Endothelial cell of umbilical vein (primary cell): ENCODE data around the gene ADA. TPM values are rescaled to one million over a fixed set of nuclear protein-coding genes. Genes with fewer than 3 reads are reported as not detected.

Experiments used
- BruUV-seq: library from RNA; stranded (reverse); fragments of 400-500 nt; replicated peaks from 2 replicates; lab custom pipeline; 2021; lab: Mats Ljungman, UMichigan
- CTCF ChIA-PET: fragments of 300-600, 350-600 bp; sonication (Branson Sonifier 250); formaldehyde crosslinking; loops from one replicate; lab custom pipeline; 2021; ENCODE audit warnings: antibody characterized with exemption, inconsistent platforms; lab: Charles Lee
- POLR2A ChIA-PET: fragments of 300-600, 350-600 bp; sonication (Branson Sonifier 250); formaldehyde crosslinking; loops from one replicate; lab custom pipeline; 2021; ENCODE audit warnings: antibody characterized with exemption, inconsistent platforms; lab: Charles Lee
- DNase-seq: peaks from one replicate; pipeline ENCODE4 v3.0.0-alpha.2; 2011; ENCODE audit warnings: low read depth, low spot score
- FAIRE-seq: peaks from 2 replicates; lab custom pipeline; 2011; peaks lifted over from hg19 to GRCh38; lab: Jason Lieb, UNC
- H2AFZ ChIP-seq: 2 replicates; pipeline ENCODE4 v1.6.0; 2012; ENCODE audit warnings: low read depth, low read length, control low read depth, inconsistent platforms
- H3K27ac ChIP-seq: 2 replicates; pipeline ENCODE4 v1.5.1; 2011; ENCODE audit warnings: low read depth, mild to moderate bottlenecking, control low read depth, low read length, moderate library complexity; ENCODE audit not compliant: insufficient read depth
- H3K27me3 ChIP-seq, 2 experiments: 2 replicates each; pipeline versions ENCODE4 v1.6.0 to v1.6.1; 2011; ENCODE audit warnings: low read length in 2 of 2, mixed read lengths in 1 of 2; ENCODE audit not compliant: control insufficient read depth in 2 of 2, insufficient read depth in 2 of 2
- H3K36me3 ChIP-seq, 2 experiments: 2 replicates in 1 of 2; 3 replicates in 1 of 2; pipeline ENCODE4 v1.5.1; 2011; ENCODE audit warnings: low read length in 2 of 2, mild to moderate bottlenecking in 1 of 2, moderate library complexity in 1 of 2; ENCODE audit not compliant: control insufficient read depth in 2 of 2, insufficient read depth in 2 of 2; ENCODE audit errors: extremely low read depth in 1 of 2
- H3K4me1 ChIP-seq: 3 replicates; pipeline ENCODE4 v1.5.1; 2011; ENCODE audit warnings: mild to moderate bottlenecking, low read length; ENCODE audit not compliant: control insufficient read depth, insufficient read depth; ENCODE audit errors: extremely low read depth
- H3K4me2 ChIP-seq: 2 replicates; pipeline ENCODE4 v1.6.1; 2011; ENCODE audit warnings: low read length, control low read depth, mixed read lengths; ENCODE audit not compliant: insufficient read depth
- H3K4me3 ChIP-seq, 3 experiments: fragments of 200-600 bp in 1 of 3; sonication (generic), shearing (Covaris generic) in 1 of 3; replicated peaks in 1 of 3; 2 replicates each; pipeline ENCODE4 v1.5.1; 2011 to 2016; ENCODE audit warnings: control low read depth in 3 of 3, low read length in 3 of 3, mild to moderate bottlenecking in 2 of 3, inconsistent platforms in 1 of 3, low read depth in 1 of 3, moderate library complexity in 1 of 3; ENCODE audit not compliant: insufficient read depth in 1 of 3
- H3K79me2 ChIP-seq: 2 replicates; pipeline ENCODE4 v1.6.0; 2012; ENCODE audit warnings: low read length, inconsistent platforms; ENCODE audit not compliant: control insufficient read depth, insufficient read depth
- H3K9ac ChIP-seq: replicated peaks from 2 replicates; pipeline ENCODE3; 2011; ENCODE audit warnings: low read length, control low read depth; ENCODE audit not compliant: insufficient read depth; ENCODE audit errors: extremely low read depth
- H3K9me1 ChIP-seq: replicated peaks from 3 replicates; pipeline ENCODE4 v1.6.0; 2011; ENCODE audit warnings: mild to moderate bottlenecking, low read length; ENCODE audit not compliant: control insufficient read depth, insufficient read depth; ENCODE audit errors: extremely low read depth
- H3K9me3 ChIP-seq: replicated peaks from 2 replicates; pipeline ENCODE4 v1.5.1; 2012; ENCODE audit warnings: low read length, inconsistent platforms; ENCODE audit not compliant: control insufficient read depth, insufficient read depth
- H4K20me1 ChIP-seq: replicated peaks from 2 replicates; pipeline ENCODE3; 2011; ENCODE audit warnings: mild to moderate bottlenecking, low read length; ENCODE audit not compliant: control insufficient read depth, insufficient read depth; ENCODE audit errors: extremely low read depth
- FOS ChIP-seq: IDR thresholded peaks from 2 replicates; pipeline ENCODE4 v1.6.1; 2011; ENCODE audit warnings: mild to moderate bottlenecking, low read length, moderate library complexity, borderline replicate concordance; ENCODE audit not compliant: insufficient read depth
- GATA2 ChIP-seq: IDR thresholded peaks from 2 replicates; pipeline ENCODE4 v1.7.0; 2011; ENCODE audit warnings: low read depth, mild to moderate bottlenecking, moderate library complexity, mixed read lengths, low read length; ENCODE audit not compliant: insufficient read length, insufficient read depth
- JUN ChIP-seq: IDR thresholded peaks from 2 replicates; pipeline ENCODE4 v1.6.1; 2011; ENCODE audit warnings: borderline replicate concordance, low read depth; ENCODE audit not compliant: insufficient read length, insufficient read depth
- MYC ChIP-seq: IDR thresholded peaks from one replicate; pipeline ENCODE4 v1.6.1; 2011; ENCODE audit warnings: mild to moderate bottlenecking, low read depth, low read length
- dilution Hi-C: fragments of 300-500 bp; cut with MboI; formaldehyde crosslinking; loops from one replicate; pipeline ENCODE4 v1.15.0; 2019; ENCODE audit warnings: low sequenced_read_pairs; ENCODE audit not compliant: extremely low pct_ligation_motif_present
- intact Hi-C: fragments of 100-400 bp; cut with micrococcal nuclease; formaldehyde crosslinking; loops from one replicate; pipeline ENCODE4 v1.10.0; 2022
- polyA plus RNA-seq, 4 experiments: library from polyadenylated mRNA; depleted of rRNA in 3 of 4; stranded (reverse) in 3 of 4; unstranded in 1 of 4; fragments of >200 nt; gene quantifications; 2 replicates each; pipeline versions ENCODE4 v1.2.1 to v1.2.3, GENCODE V29; 2011 to 2012; ENCODE audit warnings: missing spikeins in 1 of 4
- total RNA-seq: library from RNA; stranded (reverse); gene quantifications from 2 replicates; pipeline ENCODE4 v1.2.3, GENCODE V29; 2021
- TF ChIP-seq, protein P1 (sequence below), 2 donors: IDR thresholded peaks; 1 replicate in 1 of 2; 2 replicates in 1 of 2; pipeline ENCODE4 v1.5.1; 2011; ENCODE audit warnings: low read length in 2 of 2, mild to moderate bottlenecking in 2 of 2, moderate library complexity in 2 of 2, control low read depth in 1 of 2, inconsistent platforms in 1 of 2, low read depth in 1 of 2; ENCODE audit not compliant: insufficient read depth in 1 of 2; ENCODE audit errors: extremely low read depth in 1 of 2

Gene ADA
- total and polyA plus RNA-seq, 2 donors (not counting 3 experiments of a cell fraction or from before 2014, with no cell fraction given) = 26.3 to 33.1 TPM

DNA sequence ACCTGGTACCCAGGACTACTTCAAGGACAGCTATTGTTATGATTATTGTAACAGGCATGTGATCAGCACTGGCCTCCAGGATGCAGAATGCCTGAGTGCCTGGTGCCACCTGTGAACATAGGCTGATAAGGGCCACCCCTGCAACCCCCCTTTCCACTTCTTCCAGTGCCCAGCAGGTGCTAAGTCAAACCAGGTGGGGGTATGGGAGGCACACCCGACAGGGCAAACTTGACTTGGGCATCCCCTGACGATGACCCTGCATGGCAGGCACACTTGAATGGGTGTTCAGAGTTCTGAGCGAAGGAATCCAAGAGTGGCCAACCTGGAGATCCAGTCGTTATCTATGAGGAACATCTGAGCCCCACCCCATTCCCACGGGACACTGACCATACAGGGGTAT, 3.4 kb downstream of the ADA start:
- no TSS peak for BruUV-seq
- DNase-seq = no peak
- Histone ChIP-seq H3K4me3 (no peak overlapping the region), H3K4me1 (peaks cover 40% of the 10 kb centered on the region), H3K79me2 (no peaks in the 10 kb centered on the region), H3K27me3 (peaks cover under 1% of the 10 kb centered on the region in 2 experiments), H4K20me1 (no peaks in the 10 kb centered on the region), H3K9me1 (no peaks in the 10 kb centered on the region), H3K9me3 (no peaks in the 10 kb centered on the region), H3K4me2 (no peak overlapping the region), H3K36me3 (no peaks in the 10 kb centered on the region), H2AFZ (no peak overlapping the region), H3K27ac (no peak overlapping the region), H3K9ac (no peak overlapping the region)
- FAIRE-seq = no peak
- intact Hi-C loops (no loop called here), dilution Hi-C loops (no loop called here)
- ChIA-PET CTCF (interaction anchor here (6.5 kb wide), 1 partner anchor 36 kb away, joined by 39 read pairs; no protein-coding TSS in a partner anchor), POLR2A (no interaction called here)
- TF ChIP-seq MYC = no peak
- no peak for TF ChIP-seq JUN

DNA sequence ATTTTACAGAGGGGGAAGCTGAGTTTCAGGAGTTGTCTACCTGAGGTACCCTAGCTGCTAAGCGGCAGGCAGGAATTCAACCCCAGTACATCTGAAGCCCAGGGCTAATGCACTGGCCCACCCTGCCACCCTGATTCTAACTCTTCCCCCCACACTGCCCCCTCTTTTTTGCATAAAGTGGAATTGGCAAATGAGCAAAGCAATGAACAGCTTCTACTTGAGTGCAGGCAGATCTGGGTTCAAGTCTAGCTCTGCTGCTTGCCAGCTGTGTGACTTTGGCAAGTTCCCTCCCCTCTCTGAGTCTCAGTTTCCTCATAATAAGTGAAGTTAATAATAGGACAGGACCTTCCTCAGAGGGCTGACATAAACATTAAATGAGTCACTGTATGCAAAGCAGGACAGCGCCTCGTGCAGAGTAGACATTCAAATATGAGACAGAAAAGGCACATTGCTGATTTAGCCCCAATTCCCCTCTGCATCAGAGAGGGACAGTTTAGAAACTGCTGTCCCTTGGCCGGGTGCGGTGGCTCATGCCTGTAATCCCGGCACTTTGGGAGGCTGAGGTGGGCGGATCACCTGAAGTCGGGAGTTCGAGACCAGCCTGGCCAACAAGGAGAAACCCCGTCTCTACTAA, 4.7 kb downstream of the ADA start:
- DNase-seq = peak; percentile 68
- TF ChIP-seq, protein P1, sequence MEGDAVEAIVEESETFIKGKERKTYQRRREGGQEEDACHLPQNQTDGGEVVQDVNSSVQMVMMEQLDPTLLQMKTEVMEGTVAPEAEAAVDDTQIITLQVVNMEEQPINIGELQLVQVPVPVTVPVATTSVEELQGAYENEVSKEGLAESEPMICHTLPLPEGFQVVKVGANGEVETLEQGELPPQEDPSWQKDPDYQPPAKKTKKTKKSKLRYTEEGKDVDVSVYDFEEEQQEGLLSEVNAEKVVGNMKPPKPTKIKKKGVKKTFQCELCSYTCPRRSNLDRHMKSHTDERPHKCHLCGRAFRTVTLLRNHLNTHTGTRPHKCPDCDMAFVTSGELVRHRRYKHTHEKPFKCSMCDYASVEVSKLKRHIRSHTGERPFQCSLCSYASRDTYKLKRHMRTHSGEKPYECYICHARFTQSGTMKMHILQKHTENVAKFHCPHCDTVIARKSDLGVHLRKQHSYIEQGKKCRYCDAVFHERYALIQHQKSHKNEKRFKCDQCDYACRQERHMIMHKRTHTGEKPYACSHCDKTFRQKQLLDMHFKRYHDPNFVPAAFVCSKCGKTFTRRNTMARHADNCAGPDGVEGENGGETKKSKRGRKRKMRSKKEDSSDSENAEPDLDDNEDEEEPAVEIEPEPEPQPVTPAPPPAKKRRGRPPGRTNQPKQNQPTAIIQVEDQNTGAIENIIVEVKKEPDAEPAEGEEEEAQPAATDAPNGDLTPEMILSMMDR (IDR thresholded peaks at IDR 0.05; ENCODE audit: extremely low read depth in 1 of 2, insufficient read depth in 1 of 2, low read depth in 1 of 2, low read length in 2 of 2) = no peak
- TF ChIP-seq FOS (peak; percentile 50), GATA2 (no peak), JUN (peak; percentile 66)
- H3K27me3 ChIP-seq = no peaks in the 10 kb centered on the region
- H3K9ac ChIP-seq = peak overlapping the region; percentile 11
- peaks cover 50% of the 10 kb centered on the region for H3K4me1 ChIP-seq
- no peaks in the 10 kb centered on the region for H3K9me3 ChIP-seq
- intact Hi-C loops (no loop called here), dilution Hi-C loops (no loop called here)
- no peaks in the 10 kb centered on the region for H4K20me1 ChIP-seq
- POLR2A ChIA-PET = no interaction called here
- no peak overlapping the region for H3K4me2 ChIP-seq
- no TSS peak for BruUV-seq
- peak; percentile 95 for FAIRE-seq
- H3K79me2 ChIP-seq = no peaks in the 10 kb centered on the region
- H3K27ac ChIP-seq = peak overlapping the region; percentile 37
- H3K36me3 ChIP-seq = no peaks in the 10 kb centered on the region
- H2AFZ ChIP-seq = no peak overlapping the region
- H3K9me1 ChIP-seq = no peaks in the 10 kb centered on the region
- CTCF ChIA-PET = interaction anchor here (0.8 to 6.5 kb wide), 3 partner anchors 35 to 86 kb away, joined by 3 to 39 read pairs (median 10); no protein-coding TSS in a partner anchor
- H3K4me3 ChIP-seq = no peak overlapping the region
